Measurements from ENCODE around the gene SRC. TPM values are rescaled to one million over a fixed set of nuclear protein-coding genes. Genes with fewer than 3 reads are reported as not detected.

The SRC gene
- total RNA-seq, 1 experiment from 2014 or later = 42.3 TPM

DNA sequence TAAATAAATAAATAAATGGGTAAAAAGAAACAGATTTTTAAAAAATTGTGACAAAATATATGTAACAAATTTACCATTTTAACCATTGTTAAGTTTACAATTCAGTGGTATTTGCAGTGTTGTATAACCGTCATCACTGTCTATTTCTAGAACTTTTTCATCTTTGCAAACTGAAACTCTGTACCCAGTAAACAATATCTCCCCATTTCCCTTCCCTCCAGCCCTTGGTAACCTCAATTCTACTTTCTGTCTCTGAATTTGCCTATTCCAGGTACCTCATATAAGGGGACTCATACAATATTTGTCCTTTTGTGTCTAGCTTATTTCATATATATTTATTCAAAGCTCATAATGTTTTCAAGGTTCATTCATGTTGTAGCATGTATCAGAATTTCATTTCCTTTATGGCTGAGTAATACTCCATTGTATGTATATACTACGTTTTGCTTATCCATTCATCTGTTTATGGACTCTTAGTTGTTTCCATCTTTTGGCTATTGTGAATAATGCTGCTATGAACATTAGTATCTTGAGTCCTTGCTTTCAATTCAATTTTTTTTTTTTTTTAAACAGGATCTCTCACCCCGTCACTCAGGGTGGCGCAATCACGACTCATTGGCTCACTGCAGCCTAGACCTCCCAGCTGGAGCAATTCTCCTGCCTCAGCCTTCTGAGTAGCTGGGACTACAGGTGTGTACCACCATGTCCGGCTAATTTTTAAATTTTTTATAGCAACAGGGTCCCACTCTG lies 47.6 kb upstream of the SRC start:
- H3K27me3 ChIP-seq (ENCODE audit: insufficient read depth, low read length) = no peaks in the 10 kb centered on the region
- no peak for DNase-seq (ENCODE audit: low read depth, low spot score)

More for the DNA sequence above, 47.6 kb upstream of the SRC start:
- Histone ChIP-seq H3K9ac (ENCODE audit: low read length) (no peak overlapping the region), H3K4me3 (replicated peaks in 1 of 2; ENCODE audit: low read depth in 1 of 2, low read length in 2 of 2) (no peak overlapping the region), H4K20me1 (ENCODE audit: insufficient read depth) (no peaks in the 10 kb centered on the region), H3K9me2 (ENCODE audit: insufficient read depth) (no peaks in the 10 kb centered on the region), H3K9me3 (ENCODE audit: control insufficient read depth in 1 of 2, insufficient read depth in 1 of 2, low read depth in 1 of 2, low read length in 2 of 2) (no peaks in the 10 kb centered on the region), H3K27ac (ENCODE audit: low read depth, low read length) (no peak overlapping the region), H2AFZ (ENCODE audit: low read depth, low read length, poor library complexity, severe bottlenecking) (no peak overlapping the region), H3K36me3 (ENCODE audit: control insufficient read depth in 1 of 2, insufficient read depth in 2 of 2, low read length in 2 of 2) (peaks cover 8 to 22% of the 10 kb centered on the region in 2 experiments; a peak in 3 of 4 replicates), H3K79me2 (ENCODE audit: insufficient read depth, low read length) (peaks cover 85% of the 10 kb centered on the region), H3K4me2 (ENCODE audit: low read length) (no peak overlapping the region), H3K4me1 (ENCODE audit: control insufficient read depth in 1 of 2, insufficient read depth in 2 of 2, low read length in 2 of 2) (peaks cover 29 to 39% of the 10 kb centered on the region in 2 experiments)
- TF ChIP-seq CTCF (IDR thresholded peaks at IDR 0.05 in 2 of 3, conservative IDR thresholded peaks at IDR 0.05 in 1 of 3; ENCODE audit: borderline replicate concordance in 1 of 3, insufficient read depth in 1 of 3, low read depth in 2 of 3, low read length in 2 of 3) (no peak), CEBPB (IDR thresholded peaks at IDR 0.05; ENCODE audit: low read depth) (peak; percentile 62; the same call in 1 of the 2 replicates), EZH2phosphoT487 (IDR thresholded peaks at IDR 0.05; ENCODE audit: borderline replicate concordance) (no peak)
- no TSS peak for BruUV-seq (replicated peaks)
- intact Hi-C loops (cut with micrococcal nuclease) = loop anchor here (5.0 kb wide), 1 partner anchor 44 kb away; no protein-coding TSS in a partner anchor
- no peak for ATAC-seq
- ChIA-PET RAD21 (ENCODE audit: low non-redundant PET in 1 of 2, low total read pairs in 2 of 2, uncharacterized antibody in 2 of 2, unreplicated experiment in 2 of 2) (no interaction called here), CTCF (no interaction called here), POLR2A (no interaction called here)

All from HCT116 (cell line).